HG03280 (cell line): ENCODE data around the gene CRKL.
"Not testable (repeated sequence)": the region's sequence is repeated elsewhere in the genome, so short reads cannot be mapped to it uniquely, and the experiment has no call there.

Experiments used
- ATAC-seq: cut with Tn5 transposase; IDR thresholded peaks from one replicate; pipeline ENCODE4 v1.9.1; 2021; ENCODE audit warnings: mild to moderate bottlenecking, moderate library complexity; ENCODE audit not compliant: unreplicated experiment

CRKL gene

GRCh38 chr22:20933910-20934309, 16.7 kb downstream of the CRKL start:
- ATAC-seq, result no peak

GRCh38 chr22:20935049-20935448, 17.8 kb downstream of the CRKL start:
- ATAC-seq, result not testable (repeated sequence)

GRCh38 chr22:20935780-20936539, 18.8 kb downstream of the CRKL start:
- ATAC-seq, result not testable (repeated sequence)

- no peak for ATAC-seq
Measured at GRCh38 chr22:20937031-20937793, 20.0 kb downstream of the CRKL start.

- no peak for ATAC-seq
Measured at GRCh38 chr22:20937794-20938671, 20.8 kb downstream of the CRKL start.

GRCh38 chr22:20939457-20940185, 22.4 kb downstream of the CRKL start:
- ATAC-seq, result not testable (repeated sequence)

- ATAC-seq, result no peak
Measured at GRCh38 chr22:20940186-20940651, 23.0 kb downstream of the CRKL start.

GRCh38 chr22:20940904-20941385, 23.7 kb downstream of the CRKL start:
- ATAC-seq, result no peak

- ATAC-seq, result not testable (repeated sequence)
Measured at GRCh38 chr22:20942203-20942902, 25.1 kb downstream of the CRKL start.

- no peak for ATAC-seq
Measured at GRCh38 chr22:20943104-20943933, 26.1 kb downstream of the CRKL start.

- no peak for ATAC-seq
Measured at GRCh38 chr22:20944042-20944441, 26.8 kb downstream of the CRKL start.

GRCh38 chr22:20945578-20945934, 28.3 kb downstream of the CRKL start:
- ATAC-seq, result no peak

- no peak for ATAC-seq
Measured at GRCh38 chr22:20946080-20946986, 29.1 kb downstream of the CRKL start.

- no peak for ATAC-seq
Measured at GRCh38 chr22:20946991-20947390, 29.8 kb downstream of the CRKL start.

- ATAC-seq, result no peak
Measured at GRCh38 chr22:20948450-20948849, 31.2 kb downstream of the CRKL start.

- ATAC-seq, result no peak
Measured at GRCh38 chr22:20948989-20949388, 31.8 kb downstream of the CRKL start.

- ATAC-seq, result no peak
Measured at GRCh38 chr22:20949698-20950183, 32.5 kb downstream of the CRKL start.
